IgD-negative memory B cell (primary cell): ENCODE results near the gene GOLGA6L7. TPM values are rescaled to one million over a fixed set of nuclear protein-coding genes. Genes with fewer than 3 reads are reported as not detected.
"Not testable (repeated sequence)": the region's sequence is repeated elsewhere in the genome, so short reads cannot be mapped to it uniquely, and the experiment has no call there.

Experiments used
- H3K27ac Mint-ChIP-seq, 3 donors: one replicate each; pipeline ENCODE4 v1.8.0; 2020 to 2022; ENCODE audit warnings: mild to moderate bottlenecking in 3 of 3, mixed read lengths in 3 of 3, moderate library complexity in 1 of 3
- H3K27me3 Mint-ChIP-seq: one replicate; pipeline ENCODE4 v1.8.0; 2021; ENCODE audit warnings: mixed read lengths
- H3K36me3 Mint-ChIP-seq: one replicate; pipeline ENCODE4 v1.8.0; 2020; ENCODE audit warnings: mild to moderate bottlenecking, mixed read lengths
- H3K4me1 Mint-ChIP-seq, 3 donors: one replicate each; pipeline ENCODE4 v1.8.0; 2020 to 2022; ENCODE audit warnings: mixed read lengths in 3 of 3, mild to moderate bottlenecking in 1 of 3
- H3K4me3 Mint-ChIP-seq, 4 donors: one replicate each; pipeline ENCODE4 v1.8.0; 2020 to 2022; ENCODE audit warnings: mild to moderate bottlenecking in 4 of 4, mixed read lengths in 4 of 4, moderate library complexity in 3 of 4
- H3K9me3 Mint-ChIP-seq, 3 donors: one replicate each; pipeline ENCODE4 v1.8.0; 2020 to 2021; ENCODE audit warnings: mixed read lengths in 3 of 3, mild to moderate bottlenecking in 1 of 3
- polyA plus RNA-seq: library from polyadenylated mRNA; unstranded; fragments of 300-500 nt; fragmentation: Illumina TruSeq; gene quantifications from one replicate; pipeline ENCODE4 v1.2.3, GENCODE V29; 2021

The GOLGA6L7 gene
- polyA plus RNA-seq, 1 donor from 2014 or later, result not detected

DNA sequence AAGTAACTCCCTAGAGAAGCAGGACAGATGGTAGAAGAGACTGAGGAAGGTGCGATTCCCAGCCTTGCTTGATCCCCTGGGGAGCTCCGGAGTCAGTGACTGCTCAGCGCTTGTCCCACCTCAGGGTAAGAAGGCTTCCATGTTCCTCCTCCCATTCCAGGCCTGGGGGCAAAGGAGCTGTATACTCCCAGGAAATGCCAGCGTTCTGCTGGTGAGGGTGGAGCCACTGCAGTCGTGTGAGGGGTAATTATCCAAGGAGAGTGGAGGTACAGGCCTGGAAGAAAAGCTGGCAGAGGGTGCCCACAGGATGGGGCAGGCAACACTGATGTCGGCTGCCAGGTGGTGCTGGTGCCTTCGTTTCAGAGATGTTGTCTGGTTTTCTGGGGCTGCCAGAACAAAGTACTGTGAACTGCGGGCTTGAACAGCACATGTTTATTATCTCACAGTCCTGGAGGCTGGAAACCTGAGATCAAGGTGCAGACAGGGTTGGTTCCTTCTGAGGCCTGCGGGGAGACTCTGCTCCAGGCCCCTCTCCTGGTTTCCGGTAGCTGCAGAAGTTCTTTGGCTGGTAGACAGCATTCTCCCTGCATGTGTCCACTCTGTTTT lies 25.2 kb upstream of the GOLGA6L7 start:
- Mint-ChIP-seq H3K4me3 (no peak overlapping the region), H3K27ac (no peak overlapping the region), H3K36me3 (no peaks in the 10 kb centered on the region), H3K27me3 (peaks cover 3% of the 10 kb centered on the region), H3K9me3 (peaks cover 0 to 2% (median 2%) of the 10 kb centered on the region in 3 donors), H3K4me1 (peaks cover 0 to 3% (median 0%) of the 10 kb centered on the region in 3 donors)

DNA sequence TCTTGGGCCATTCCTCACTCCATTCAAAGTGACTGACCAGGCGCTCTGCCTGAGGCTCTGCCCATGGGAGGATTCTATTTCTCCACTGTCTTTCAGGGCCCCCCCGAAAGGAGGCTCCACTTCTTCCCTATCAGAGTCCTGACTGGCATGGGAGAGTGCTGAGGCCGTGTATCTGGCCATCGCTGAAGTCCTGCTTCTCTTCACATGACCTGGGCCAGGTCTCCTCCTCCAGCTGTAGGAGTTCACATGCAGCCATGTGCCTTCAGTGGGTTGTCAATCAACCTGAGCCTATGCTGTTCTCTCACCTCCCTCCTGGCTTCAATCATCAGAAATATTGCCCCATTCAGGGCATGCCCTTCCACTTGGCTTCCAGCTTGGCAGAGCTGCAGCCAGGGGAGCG lies 24.6 kb upstream of the GOLGA6L7 start:
- peaks cover 0 to 3% (median 0%) of the 10 kb centered on the region in 3 donors for H3K4me1 Mint-ChIP-seq
- H3K4me3 Mint-ChIP-seq, result no peak overlapping the region
- H3K9me3 Mint-ChIP-seq, result peaks cover 0 to 2% (median 2%) of the 10 kb centered on the region in 3 donors
- no peak overlapping the region for H3K27ac Mint-ChIP-seq
- H3K36me3 Mint-ChIP-seq, result no peaks in the 10 kb centered on the region
- H3K27me3 Mint-ChIP-seq, result peaks cover 3% of the 10 kb centered on the region

DNA sequence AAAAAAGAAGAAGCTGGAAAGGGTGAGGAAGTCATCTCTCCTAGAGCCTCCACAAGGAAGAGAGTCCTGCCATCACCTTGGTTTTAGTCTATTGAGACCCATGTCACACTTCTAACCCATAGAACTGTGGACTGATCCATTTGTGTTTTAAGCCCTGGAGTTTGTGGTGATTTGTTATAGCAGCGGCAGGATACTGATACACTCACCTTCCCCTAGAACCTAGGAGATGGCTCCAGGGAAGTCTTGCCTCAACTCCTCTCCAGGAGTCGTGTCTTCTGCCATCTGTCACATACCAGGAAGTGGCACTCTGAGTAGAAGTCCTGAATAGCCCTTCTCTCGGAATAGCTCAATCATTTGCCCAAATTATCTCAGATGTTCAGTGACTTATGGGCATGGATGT lies 22.7 kb upstream of the GOLGA6L7 start:
- Mint-ChIP-seq H3K4me3 (no peak overlapping the region), H3K27ac (no peak overlapping the region), H3K4me1 (peaks cover 0 to 3% (median 0%) of the 10 kb centered on the region in 3 donors), H3K27me3 (peaks cover 3% of the 10 kb centered on the region), H3K9me3 (peaks cover 0 to 4% (median 2%) of the 10 kb centered on the region in 3 donors), H3K36me3 (no peaks in the 10 kb centered on the region)

DNA sequence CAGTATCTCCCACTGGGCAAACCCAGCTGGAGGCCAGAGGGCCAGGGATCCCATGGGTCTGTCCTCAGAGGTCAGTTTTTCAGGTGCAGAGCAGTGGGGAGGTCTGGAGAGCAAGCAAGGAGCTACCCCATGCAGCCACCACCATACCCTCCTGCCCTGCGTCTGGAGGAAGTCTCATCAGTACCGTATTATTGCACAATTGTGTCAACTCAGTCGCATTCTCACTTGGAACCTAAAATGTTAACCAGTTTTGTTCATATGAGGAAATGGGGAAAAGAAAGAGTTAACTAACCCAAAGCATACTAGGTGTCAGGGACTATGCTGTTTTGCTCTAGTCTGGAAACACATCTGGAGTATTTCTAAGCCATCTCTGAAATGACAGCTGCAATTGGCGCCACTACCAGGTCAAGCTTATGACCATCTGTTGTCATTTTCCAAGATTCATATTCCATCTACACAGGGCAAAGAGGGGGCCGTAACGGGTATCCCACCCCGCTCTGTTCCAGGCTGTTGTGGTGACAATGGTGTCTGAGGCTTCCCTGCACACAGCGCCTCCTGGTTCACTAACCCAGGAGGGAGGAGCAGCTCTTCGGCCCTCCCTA lies 20.4 kb upstream of the GOLGA6L7 start:
- peaks cover 3% of the 10 kb centered on the region for H3K27me3 Mint-ChIP-seq
- H3K27ac Mint-ChIP-seq, result no peak overlapping the region
- H3K9me3 Mint-ChIP-seq, result peaks cover 0 to 4% (median 2%) of the 10 kb centered on the region in 3 donors
- peaks cover 0 to 3% (median 0%) of the 10 kb centered on the region in 3 donors for H3K4me1 Mint-ChIP-seq
- H3K36me3 Mint-ChIP-seq, result no peaks in the 10 kb centered on the region
- peak overlapping the region in 1 of 4 donors; percentile 3 for H3K4me3 Mint-ChIP-seq

DNA sequence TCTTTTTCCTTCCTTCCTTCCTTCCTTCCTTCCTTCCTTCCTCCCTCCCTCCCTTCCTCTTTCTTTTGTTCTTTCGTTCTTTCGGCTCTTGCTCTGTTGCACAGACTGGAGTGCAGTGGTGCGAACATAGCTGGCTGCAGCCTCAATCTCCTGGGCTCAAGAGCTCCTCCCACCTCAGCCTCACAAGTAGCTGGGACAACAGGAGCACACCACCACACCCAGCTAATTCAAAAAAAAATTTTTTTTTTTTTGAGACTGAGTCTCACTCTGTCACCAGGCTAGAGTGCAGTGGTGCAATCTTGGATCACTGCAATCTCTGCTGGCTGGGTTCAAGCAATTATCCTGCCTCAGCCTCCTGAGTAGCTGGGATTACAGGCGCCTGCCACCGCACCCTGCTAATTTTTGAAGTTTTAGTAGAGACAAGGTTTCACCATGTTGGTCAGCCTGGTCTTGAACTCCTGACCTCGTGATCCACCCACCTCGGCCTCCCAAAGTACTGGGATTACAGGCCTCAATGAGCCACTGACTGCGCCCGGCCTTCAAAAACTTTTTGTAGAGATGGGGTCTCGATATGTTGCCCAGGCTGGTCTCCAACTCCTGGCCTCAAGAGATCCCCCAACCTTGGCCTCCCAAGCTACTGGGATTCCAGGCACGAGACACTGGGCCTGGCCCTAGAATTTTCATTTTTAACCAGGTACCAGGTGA lies 13.3 kb upstream of the GOLGA6L7 start:
- not testable (repeated sequence) for H3K27ac Mint-ChIP-seq, H3K9me3 Mint-ChIP-seq, H3K27me3 Mint-ChIP-seq, H3K36me3 Mint-ChIP-seq, H3K4me3 Mint-ChIP-seq, H3K4me1 Mint-ChIP-seq

DNA sequence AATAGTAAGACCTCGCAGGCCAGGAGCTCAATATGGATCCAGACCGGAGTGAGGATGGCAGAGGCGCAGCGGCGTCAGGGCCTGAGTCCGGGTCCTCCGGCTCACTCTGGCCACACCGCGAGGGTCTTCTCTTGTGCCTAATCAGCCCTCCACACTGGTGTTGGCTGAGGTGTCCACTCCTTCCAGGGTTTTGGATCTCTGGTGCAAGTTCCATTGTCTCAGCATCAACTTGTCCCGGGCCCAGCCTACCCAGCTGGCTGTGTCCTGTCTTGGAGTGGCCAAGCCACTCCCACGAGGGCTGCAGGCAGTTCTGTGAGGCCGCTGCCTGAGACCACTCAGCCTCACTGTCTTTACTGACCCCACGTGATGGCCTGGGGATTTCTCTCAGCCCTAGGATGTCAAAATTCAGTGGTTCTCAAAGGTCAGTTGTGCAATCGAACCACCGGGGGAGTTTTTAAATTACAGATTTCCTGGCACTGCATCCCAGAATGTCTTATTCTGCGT lies 12.6 kb upstream of the GOLGA6L7 start:
- Mint-ChIP-seq H3K27me3 (no peaks in the 10 kb centered on the region), H3K9me3 (peaks cover 0 to 2% (median 0%) of the 10 kb centered on the region in 3 donors), H3K27ac (no peak overlapping the region), H3K36me3 (no peaks in the 10 kb centered on the region), H3K4me1 (no peaks in the 10 kb centered on the region), H3K4me3 (no peak overlapping the region)

DNA sequence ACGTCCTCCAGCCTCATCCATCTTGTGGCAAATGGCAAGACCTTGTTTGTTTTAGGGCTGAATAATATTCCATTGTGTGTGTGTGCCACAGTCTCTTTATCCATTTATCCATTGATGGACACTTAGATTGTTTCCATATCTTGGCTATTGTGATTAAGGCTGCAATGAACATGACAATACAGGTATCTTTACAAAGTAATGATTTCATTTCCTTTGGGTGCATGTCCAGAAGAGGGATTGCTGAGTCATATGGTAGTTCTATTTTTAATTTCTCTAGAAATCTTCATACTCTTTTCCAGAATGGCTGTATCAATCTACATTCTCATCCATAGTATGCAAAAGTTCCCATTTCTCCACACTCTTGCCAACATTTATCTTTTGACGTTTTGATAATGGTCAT lies 6.1 kb upstream of the GOLGA6L7 start:
- H3K9me3 Mint-ChIP-seq, H3K36me3 Mint-ChIP-seq, H3K4me3 Mint-ChIP-seq, H3K27me3 Mint-ChIP-seq, H3K27ac Mint-ChIP-seq, H3K4me1 Mint-ChIP-seq: not testable (repeated sequence)

DNA sequence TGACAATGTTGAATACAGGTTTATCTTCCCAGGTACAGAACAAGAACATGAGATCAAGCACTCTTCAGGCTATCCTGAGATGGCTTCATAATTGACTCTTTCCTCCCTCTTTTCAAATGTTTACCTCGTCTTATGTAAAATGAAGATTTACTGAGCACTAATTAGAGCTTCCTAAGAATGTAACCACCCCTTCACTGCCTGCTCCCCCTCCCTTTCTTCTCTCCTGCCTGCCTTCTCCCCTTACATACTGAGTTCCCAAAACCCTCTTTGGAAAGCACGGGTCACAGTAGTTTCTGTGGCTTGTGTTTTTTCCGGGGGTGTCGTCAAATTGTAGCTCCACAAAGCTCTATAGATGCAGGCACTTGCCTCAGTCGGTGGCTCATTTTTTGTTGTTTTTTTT lies 5.2 kb upstream of the GOLGA6L7 start:
- not testable (repeated sequence) for H3K27me3 Mint-ChIP-seq, H3K4me3 Mint-ChIP-seq, H3K36me3 Mint-ChIP-seq, H3K27ac Mint-ChIP-seq, H3K9me3 Mint-ChIP-seq, H3K4me1 Mint-ChIP-seq

DNA sequence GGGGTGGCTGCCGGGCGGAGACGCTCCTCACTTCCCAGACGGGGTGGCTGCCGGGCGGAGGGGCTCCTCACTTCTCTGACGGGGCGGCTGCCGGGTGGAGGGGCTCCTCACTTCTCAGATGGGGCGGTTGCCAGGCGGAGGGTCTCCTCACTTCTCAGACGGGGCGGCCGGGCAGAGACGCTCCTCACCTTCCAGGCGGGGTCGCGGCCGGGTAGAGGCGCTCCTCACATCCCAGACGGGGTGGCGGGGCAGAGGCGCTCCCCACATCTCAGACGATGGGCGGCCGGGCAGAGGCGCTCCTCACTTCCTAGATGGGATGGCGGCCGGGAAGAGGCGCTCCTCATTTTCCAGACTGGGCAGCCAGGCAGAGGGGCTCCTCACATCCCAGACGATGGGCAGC lies 1.3 kb upstream of the GOLGA6L7 start:
- H3K27me3 Mint-ChIP-seq, H3K9me3 Mint-ChIP-seq, H3K4me3 Mint-ChIP-seq, H3K36me3 Mint-ChIP-seq, H3K4me1 Mint-ChIP-seq, H3K27ac Mint-ChIP-seq: not testable (repeated sequence)

DNA sequence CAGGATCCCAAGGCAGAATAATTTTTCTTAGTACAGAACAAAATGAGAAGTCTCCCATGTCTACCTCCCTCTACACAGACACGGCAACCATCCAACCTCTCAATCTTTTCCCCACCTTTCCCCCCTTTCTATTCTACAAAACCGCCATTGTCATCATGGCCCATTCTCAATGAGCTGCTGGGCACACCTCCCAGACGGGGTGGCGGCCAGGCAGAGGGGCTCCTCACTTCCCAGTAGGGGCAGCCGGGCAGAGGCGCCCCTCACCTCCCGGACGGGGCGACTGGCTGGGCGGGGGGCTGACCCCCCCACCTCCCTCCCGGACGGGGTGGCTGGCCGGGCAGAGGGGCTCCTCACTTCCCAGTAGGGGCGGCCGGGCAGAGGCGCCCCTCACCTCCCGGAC lies 827 bp upstream of the GOLGA6L7 start:
- H3K27ac Mint-ChIP-seq, H3K4me3 Mint-ChIP-seq, H3K4me1 Mint-ChIP-seq, H3K36me3 Mint-ChIP-seq, H3K9me3 Mint-ChIP-seq, H3K27me3 Mint-ChIP-seq: not testable (repeated sequence)

DNA sequence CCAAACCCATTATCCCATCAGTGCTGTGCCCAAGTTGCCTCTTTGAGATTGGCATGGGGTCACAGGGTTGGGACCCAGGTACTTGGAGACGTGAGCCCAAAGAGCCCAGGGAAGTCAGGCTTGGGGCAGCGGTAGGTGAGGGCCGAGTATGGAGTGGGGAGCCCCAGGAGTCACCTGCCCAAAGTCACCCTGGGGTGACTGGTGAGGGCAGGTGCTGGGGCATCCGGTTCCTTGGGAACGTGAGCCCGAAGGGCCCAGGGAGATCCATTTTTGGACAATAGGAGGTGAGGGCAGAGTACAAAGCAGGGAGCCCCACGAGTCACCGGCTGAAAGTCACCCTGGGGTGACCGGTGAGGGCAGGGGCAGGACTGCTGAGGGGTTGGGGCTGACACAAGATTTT lies 485 bp downstream of the GOLGA6L7 start:
- not testable (repeated sequence) for H3K27me3 Mint-ChIP-seq, H3K4me3 Mint-ChIP-seq

DNA sequence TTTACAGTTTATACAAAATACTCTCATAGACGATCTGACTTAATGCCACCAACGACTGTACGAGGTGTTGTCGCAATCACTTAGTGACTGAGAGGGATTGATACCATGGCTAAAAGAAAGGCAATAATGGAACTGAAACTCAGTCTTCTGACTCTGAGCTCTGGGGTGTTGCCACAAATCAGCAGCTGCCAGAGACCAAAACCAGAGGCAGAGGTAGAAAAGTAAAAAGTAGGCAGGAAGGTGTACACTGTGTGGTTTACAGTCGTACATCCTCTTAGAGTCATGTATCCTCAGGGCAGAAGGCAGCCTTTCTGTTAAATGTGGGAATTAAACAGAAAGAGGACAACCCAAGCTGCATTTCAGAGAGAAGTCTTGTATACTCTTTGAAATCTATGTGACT lies 1.2 kb downstream of the GOLGA6L7 start:
- H3K4me1 Mint-ChIP-seq, H3K36me3 Mint-ChIP-seq, H3K27ac Mint-ChIP-seq, H3K27me3 Mint-ChIP-seq, H3K9me3 Mint-ChIP-seq, H3K4me3 Mint-ChIP-seq: not testable (repeated sequence)

More for the DNA sequence above, 485 bp downstream of the GOLGA6L7 start:
- not testable (repeated sequence) for H3K27ac Mint-ChIP-seq, H3K9me3 Mint-ChIP-seq, H3K36me3 Mint-ChIP-seq, H3K4me1 Mint-ChIP-seq

DNA sequence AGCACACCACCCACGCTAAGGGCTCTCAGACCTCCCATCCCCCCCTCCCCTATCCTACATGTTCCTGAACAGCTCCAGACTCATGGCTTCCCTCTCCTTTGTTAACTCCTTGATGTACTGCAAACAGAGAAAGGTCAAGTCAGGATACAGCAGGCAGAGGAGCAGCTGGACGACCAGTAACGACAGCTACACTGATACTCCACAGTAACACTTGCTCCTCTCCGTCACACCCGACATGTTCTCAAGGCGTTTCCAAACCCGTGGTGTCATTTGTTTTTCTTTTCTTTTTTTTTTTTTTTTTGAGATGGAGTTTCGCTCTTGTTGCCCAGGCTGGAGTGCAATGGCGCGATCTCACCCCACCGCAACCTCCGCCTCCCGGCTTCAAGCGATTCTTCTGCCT lies 4.3 kb downstream of the GOLGA6L7 start:
- not testable (repeated sequence) for H3K27me3 Mint-ChIP-seq, H3K27ac Mint-ChIP-seq, H3K36me3 Mint-ChIP-seq, H3K4me1 Mint-ChIP-seq, H3K9me3 Mint-ChIP-seq
- peak overlapping the region in 1 of 4 donors; percentile 21 for H3K4me3 Mint-ChIP-seq

DNA sequence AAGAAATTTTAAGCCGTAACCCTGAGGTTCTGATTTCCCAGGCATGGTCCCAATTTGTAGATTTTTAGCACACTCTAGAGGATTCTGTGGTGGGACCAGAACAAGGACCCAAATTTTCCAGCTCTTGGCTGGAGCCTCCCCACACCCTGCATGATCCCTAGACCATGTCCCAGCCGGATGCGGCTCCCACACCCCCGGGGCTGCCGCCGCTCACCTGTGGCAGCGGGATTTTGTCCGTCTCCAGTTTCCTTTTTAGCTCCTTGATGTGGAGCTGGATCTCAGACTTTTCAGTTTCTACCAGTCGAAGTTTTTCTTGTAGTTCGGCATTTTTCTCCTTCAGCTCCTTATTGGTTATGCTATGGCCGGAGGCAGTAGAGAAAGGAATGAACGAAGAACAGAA lies 4.9 kb downstream of the GOLGA6L7 start:
- H3K4me3 Mint-ChIP-seq, H3K36me3 Mint-ChIP-seq, H3K9me3 Mint-ChIP-seq, H3K27me3 Mint-ChIP-seq, H3K4me1 Mint-ChIP-seq, H3K27ac Mint-ChIP-seq: not testable (repeated sequence)

DNA sequence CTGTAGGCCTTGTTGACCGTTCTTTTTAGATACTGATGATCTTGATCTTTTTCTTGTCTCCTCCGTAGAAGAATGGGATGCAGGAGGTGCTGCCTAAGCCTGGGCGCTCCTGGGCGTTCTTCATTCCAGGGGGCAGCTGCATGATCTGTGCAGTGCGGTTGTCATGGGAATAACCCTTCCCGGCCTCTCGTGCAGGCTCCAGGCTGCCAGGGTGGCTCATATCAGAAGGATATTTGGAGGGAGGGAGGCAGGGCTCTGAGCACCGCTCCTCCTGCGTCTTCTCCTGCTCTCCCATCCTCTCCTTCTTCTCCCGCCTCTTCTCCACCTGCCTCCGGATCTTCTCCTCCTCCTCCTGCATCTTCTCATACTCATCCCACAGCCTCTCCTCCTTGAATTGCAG lies 6.2 kb downstream of the GOLGA6L7 start:
- not testable (repeated sequence) for H3K27ac Mint-ChIP-seq, H3K27me3 Mint-ChIP-seq, H3K9me3 Mint-ChIP-seq, H3K4me1 Mint-ChIP-seq, H3K36me3 Mint-ChIP-seq
- H3K4me3 Mint-ChIP-seq, result peak overlapping the region in 1 of 4 donors; percentile 30

DNA sequence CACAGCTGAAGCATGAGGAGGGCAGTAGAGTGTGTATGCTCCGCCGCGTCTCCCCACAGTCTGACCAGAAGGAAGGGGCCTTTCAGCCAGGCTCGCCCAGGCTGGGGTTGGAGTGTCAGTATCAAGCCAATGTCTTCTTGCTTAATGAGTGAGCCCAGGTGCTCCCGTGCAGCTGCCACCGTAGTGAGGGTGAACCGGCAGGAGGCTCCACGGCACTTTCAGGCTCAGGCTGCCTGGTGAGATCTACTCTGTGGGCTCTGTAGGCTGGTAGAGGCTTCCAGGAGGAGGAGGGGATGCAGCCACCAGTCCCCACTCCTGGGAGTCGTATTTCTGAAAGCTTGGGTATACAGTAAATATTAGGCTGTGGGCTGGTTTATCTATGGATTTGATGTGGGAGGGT lies 8.2 kb downstream of the GOLGA6L7 start:
- H3K4me1 Mint-ChIP-seq, H3K27ac Mint-ChIP-seq, H3K4me3 Mint-ChIP-seq, H3K36me3 Mint-ChIP-seq, H3K27me3 Mint-ChIP-seq, H3K9me3 Mint-ChIP-seq: not testable (repeated sequence)
